Activated CD4-positive, alpha-beta T cell treated with anti-CD3 and anti-CD28 coated beads for 1 hour (primary cell): Measurements from ENCODE around the gene QPRT.
"Not testable (repeated sequence)": the region's sequence is repeated elsewhere in the genome, so short reads cannot be mapped to it uniquely, and the experiment has no call there.

Experiments used
- DNase-seq: peaks from one replicate; pipeline ENCODE4 v3.0.0-alpha.2; 2020

QPRT gene

DNA sequence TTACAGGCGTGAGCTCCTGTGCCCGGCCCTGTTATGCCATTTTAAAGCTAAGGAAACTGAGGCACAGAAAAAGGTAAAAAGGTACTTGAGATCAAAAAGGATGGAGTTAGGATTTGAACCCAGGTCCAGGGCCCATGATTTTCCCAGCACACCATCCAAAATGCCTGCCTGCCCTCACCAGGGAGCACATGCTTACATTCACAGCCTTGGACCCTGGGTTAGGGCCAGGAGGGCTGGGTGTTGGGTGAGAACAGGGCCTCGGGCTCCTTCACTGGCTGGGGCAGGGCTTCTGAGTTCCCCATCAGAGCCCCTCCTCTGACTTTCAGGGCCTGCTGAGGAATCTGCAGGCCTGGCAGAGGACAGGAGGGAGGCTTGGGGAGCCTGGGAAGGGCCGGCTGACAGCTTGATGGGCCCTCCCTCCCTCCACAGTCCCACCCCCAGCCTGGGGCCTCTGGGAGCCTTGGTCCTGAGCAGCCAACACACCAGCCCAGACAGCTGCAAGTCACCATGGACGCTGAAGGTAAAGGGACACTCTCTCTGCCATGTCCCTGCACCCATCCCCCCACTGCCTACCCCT, at the start of gene QPRT:
QPRT (plus strand) TSS at position 490 of the 577 bp plus-strand sequence; CDS start at position 508, 18 bp downstream.
- DNase-seq, result no peak

DNA sequence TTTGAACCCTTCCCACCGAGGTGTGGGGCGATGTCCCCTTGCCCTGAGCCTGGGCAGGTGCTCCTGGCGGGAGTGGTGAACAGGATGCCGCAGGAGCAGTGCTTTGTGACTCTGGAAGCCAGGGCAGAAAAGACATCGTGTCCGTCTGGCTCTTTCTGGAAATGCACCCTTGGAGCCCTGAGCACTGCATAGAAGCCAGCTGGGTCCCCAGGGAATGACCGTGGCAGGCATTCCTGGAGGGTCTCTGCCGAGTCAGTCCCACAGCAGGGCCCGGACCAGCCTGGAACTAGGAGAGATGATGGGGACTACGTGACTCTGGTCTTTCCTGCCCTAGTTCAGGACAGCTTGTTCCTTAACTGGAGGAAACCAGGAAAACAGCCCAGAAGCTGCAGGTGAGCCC, 49.7 kb upstream of the QPRT start:
- DNase-seq, result not testable (repeated sequence)

DNA sequence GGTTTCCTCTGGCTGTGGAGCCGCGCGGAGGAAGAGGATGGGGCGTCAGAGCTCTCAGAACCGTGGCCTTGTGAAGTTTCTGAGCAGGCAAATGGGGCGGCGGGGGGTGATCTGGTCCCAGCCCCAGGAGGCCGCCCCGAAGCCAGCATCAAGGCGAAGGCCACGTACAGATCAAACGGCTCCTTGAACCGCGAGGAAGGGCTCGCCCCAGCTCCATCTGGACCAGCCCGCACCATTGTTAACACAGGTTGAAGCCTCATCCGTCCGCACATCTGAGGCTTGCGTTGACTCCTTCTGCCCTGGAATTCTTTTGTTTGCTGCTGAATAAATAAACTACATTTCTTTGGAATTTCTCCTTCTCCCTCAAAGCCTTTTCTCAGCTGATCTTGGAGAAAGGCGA, 47.3 kb upstream of the QPRT start:
- DNase-seq, result not testable (repeated sequence)

DNA sequence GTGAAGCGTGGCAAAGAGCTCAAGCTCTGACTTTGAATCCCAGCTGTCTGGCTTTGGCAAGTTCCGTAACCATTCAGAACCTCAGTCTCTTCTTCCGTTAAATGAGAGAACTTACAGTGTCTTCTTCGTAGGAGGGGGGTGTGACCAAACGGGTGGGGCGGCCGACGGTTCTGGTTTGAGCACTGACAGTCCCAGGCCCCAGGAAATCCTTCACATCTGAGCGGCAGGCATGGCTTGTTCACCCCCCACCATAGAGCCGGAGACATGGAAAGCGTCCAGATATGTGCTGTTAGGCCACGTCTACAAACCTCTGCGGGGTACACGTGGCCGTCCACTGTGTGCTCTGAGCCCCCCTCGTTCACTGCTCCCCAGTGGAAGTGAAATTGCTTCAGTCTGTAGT, 43.1 kb upstream of the QPRT start:
- not testable (repeated sequence) for DNase-seq

DNA sequence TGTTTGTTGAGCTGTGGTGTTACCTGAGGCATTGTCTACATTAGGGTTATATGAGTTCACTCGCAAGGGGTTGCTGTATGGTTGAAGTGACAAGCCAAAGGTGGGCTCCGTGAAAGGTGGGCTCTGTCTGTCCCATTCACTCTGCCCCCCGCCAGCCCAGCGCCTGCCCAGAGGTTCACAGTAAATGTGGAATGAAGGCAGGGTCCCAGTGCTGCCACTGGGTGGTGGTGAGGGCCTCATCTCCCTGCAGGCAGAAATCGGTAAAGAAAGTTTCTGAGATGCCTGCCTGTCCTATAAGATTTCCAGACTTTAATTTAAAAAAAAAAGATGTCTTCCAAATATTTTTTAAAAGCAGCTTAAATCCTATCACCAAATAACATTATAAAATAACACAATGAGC, 42.6 kb upstream of the QPRT start:
- not testable (repeated sequence) for DNase-seq

DNA sequence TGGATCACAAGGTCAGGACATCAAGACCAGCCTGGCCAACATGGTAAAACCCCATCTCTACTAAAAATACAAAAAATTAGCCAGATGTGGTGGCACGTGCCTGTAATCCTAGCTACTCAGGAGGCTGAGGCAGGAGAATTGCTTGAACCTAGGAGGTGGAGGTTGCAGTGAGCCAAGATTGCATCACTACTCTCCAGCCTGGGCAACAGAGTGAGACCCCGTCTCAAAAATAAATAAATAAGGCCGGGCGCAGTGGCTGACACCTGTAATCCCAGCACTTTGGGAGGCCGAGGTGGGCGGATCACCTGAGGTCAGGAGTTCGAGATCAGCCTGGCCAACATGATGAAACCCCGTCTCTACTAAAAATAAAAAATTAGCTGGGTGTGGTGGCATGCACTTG, 40.2 kb upstream of the QPRT start:
- DNase-seq, result not testable (repeated sequence)

DNA sequence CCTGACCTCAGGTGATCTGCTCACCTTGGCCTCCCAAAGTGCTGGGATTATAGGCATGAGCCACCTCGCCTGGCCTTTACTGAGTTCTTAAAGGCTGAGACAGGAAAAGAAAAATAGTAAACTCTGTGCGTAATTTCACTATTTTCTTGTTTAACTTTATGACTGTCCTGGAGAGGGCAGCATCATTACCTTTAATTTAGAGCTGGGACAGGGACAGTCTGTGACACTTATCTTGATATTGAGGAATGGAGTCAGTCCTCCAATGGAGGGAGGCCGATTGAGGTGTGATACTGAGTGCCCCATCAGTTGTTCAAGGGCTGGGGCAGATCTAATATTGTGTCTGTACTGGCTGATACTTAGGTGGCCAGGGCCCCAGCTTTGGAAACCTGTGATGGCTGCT, 37.4 kb upstream of the QPRT start:
- DNase-seq, result no peak

DNA sequence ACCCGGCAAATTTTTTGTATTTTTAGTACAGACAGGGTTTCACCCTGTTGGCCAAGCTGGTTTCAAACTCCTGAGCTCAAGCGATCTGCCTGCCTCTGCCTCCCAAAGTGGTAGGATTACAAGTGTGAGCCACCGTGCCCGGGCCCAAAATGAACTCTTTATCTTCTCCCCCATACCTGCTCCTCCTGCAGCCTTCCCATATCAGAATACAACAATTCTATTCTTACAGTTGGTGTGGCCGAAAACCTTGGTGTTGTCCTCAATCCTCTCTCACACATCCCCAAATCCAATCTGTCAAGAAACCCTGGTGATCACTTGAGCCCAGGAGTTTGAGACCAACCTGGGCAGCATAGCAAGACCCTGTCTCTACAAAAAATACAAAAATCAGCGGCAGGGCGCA, 35.4 kb upstream of the QPRT start:
- DNase-seq, result no peak

DNA sequence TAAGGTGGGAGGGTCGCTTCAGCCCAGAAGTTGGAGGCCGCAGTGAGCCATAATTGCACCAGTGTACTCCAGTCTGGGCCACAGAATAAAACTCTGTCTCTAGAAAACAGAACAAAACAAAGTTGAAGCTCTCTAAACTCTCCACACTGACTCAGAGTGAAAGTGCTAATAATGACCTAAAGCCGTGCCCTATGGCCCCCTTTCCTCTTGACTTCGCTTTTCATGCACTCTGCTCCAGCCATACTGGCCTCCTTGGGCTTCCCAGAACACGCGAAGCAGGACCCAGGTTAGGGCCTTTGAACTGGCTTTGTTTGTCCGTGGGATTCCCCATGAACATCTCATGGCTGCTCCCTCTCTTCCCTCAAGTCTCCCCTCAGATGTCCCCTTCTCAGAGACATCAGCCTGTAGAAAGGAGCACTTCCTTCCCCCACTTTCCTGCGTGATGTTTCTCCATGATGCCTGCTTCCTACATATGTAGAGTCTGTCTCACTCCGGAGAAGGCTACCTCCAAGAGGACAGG, 34.6 kb upstream of the QPRT start:
- no peak for DNase-seq

DNA sequence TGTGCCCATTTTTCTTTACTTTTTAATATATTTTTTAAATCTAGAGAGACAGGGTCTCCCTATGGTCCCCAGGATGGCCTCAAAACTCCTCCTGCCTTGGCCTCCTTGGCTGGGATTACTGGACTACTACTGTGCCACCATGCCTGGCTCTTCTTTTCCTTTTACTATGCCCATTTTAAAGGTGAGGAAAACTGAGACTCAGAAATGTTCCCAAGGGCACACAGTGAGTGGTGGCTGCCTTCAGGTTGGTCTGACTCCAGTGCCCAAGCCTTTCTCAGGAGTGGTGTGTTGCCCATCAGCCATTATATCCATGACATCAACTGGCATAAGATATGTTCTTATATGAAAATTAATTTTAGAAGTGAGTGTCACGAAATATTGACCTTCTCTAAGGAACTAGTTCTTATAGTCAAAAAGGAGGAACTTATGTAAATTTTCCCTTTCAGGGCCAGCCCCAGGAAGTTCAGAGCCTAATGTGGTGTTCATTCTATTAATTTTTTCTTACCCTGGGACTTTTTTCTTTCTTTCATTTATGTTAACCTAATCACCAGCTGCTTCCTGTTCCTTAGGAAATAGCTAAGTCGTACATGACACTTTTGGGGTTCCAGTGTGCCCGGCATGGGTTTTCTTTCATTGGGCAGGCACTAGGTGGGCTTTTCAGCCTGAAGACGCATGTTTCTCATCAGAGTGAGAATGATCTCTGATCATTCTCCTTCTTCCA, 33.8 kb upstream of the QPRT start:
- DNase-seq, result no peak

DNA sequence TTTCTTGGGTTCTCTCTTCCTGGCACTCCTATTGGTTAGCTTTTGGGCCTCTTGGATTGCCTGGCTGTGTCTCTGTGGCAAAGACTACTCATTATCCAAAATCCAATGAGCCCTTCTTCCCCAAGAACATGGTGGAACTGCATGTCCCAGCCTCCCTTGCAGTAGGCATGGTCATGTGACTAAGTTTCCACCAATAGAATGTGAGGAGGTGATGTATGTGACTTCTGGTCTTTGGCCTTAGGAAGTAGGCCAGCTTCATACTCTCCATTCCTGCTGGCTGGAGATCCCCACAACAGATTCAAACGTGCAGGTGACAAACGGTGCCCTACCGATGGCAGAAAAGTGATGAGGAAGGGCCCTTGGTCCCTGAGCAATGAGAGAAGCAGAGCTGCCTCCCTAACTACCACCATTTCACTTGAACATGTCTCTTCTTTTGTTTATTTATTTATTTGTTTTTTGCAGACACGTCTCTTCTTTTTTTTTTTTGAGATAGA, 33.2 kb upstream of the QPRT start:
- no peak for DNase-seq

DNA sequence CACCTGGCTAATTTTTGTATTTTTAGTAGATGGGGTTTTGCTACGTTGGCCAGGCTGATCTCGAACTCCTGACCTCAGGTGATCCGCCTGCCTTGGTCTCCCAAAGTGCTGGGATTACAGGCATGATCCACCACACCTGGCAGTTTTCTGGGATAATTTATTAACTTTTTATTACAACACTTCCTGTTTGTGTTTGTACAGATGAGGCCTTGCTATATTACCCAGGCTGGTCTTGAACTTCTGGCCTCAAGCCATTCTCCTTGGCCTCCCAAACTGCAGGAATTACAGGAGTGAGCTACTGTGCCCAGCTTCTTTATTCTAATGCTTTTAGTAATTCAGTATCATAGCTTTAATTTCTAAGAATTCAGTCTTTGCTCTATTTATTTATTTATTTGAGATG, 32.0 kb upstream of the QPRT start:
- DNase-seq, result no peak

DNA sequence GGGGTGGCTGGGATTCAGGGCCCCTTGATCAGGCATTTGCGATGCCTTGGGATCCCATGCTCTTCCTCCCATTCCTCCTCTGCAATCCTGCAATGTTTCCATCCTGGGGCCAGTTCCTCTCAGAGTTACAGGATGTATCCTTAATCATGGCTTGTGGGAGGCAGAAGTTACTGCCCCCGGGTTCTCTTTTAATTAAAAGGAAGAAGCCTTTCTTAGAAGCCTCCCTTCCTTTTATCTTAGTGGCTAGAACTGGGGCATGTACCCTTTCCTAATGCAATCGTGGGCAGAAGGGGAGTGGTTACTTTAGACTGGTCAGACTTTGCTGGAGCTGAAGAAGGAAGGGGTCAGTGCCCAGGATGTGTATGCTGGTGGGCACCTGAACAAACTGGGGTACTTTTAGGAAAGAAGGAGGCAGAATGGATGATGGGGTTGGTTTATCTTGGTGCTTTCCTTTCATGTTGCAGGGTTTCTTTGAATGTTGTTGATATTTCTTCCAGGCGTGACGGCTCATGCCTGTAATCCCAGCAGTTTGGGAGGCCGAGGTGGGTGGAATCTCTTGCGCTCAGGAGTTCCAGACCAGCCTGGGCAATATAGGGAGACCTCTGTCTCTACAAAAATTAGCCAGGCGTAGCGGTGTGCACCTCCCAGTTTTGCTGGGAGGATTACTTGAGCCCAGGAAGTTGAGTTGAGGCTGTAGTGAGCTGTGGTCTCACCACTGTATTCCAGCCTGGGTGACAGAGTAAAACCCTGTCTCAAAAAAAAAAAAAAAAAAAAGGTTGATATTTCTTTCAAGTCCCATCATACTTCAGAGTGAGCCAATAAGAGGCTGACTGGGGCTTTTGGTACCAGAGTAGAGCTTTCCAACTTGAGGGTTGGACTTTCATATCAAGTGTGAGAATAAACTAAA, 29.1 kb upstream of the QPRT start:
- DNase-seq, result no peak

DNA sequence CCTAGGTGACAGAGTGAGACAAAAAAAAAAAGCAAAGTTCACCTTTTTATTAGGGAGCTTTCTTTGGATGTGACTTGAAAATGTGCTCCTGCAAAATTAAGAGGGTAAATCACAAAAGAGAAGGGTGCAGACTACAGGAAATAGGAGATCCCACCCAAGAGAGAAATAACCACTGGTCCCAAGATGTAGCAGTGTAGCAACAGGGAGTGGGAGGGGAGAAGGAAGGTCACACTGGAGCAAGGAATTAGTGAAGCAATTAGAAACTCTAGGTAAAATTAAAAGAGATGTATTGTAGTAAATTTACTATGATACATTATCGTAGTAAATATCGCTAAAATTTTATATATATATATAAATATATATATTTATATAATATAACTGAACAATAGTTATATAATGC, 28.2 kb upstream of the QPRT start:
- no peak for DNase-seq

DNA sequence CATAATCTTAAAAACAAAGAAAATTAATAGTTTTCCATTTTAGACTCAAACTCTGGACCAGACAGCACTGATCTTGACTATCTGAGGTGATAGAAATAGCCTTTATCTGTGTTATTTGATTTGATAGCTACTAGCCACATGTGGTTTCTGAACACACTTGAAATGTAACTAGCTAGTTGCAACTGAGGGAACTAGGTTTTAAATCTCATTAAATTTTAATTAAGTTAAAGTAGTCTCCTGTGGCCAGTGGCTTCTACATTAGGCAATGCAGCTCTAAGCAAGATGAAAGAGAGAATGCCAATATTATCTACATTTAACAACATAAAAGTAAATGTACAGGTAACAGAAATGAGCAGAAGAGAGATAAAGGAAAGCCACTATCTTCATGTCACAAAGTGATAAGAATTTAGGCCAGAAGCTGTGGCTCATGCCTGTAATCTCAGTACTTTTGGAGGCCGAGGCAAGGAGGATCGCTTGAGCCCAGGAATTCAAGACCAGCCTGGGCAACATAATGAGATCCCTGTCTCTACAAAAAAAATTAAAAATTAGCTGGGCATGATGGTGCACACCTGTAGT, 27.1 kb upstream of the QPRT start:
- DNase-seq, result no peak

DNA sequence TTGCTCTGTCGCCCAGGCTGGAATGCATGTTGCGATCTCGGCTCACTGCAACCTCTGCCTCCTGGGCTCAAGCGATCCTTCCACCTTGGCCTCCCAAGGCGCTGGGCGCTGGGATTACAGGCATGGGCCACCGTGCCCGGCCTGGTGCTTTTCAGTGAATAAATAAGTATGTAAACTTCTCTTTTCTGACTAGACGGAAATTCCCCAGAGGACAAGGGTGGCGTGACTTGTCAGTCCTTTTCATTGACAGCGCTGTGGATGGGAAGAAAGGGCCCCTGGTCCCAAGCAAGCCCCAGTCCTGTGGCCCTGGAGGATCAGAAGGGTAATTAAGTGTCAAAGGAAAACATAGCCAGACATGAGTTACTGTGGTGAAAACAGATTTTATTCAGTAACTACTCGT, 25.5 kb upstream of the QPRT start:
- DNase-seq, result no peak

DNA sequence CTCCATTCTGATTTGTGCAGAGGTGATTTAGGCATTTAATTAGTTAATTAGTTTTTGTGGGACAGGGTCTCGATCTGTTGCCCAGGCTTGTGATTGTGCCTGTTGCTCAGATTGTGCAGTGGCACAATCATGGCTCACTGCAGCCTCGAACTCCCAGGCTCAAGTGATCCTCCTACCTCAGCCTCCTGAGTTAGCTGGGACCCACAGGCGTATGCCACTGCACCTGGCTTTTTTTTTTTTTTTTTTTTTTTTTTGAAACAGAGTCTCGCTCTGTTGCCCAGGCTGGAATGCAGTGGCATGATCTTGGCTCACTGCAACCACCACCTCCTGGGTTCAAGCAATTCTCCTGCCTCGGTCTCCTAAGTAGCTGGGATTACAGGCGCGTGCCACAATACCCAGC, 25.1 kb upstream of the QPRT start:
- DNase-seq, result not testable (repeated sequence)

DNA sequence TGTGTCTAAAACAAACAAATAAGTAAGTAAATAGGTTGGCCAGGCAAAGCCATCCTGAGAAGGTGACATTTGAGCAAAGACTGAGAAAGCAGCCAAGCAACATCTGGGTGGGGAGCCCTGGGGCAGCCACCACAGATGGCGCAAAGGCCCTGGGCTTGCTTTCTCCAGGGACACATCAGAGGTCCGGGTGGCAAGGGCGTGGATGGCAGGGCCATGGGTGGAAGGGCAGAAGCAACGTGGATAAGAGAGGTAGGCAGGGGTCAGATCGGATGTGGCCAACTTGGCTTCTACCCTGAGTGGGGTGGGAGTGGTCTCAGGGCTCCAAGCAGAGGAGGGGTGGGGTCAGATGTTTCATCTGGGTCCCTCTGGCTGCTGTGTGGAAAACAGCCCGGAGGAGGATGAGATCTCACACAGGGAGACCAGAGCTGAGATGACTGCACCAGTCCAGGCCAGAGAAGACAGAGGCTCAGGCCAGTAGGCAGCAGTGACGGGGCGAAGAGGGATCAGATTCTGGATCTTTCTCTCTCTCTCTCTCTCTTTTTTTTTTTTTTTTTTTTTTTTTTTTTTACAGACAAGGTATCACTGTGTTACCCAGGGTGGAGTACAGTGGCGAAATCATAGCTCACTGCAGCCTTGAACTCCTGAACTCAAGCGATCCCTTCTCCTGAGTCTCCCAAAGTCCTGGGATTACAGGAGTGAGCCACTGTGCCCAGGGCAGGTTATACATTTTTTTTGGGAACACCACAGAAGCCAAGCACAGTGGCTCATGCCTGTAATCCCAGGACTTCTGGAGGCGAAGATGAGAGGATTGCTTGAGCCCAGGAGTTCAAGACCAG, 22.1 kb upstream of the QPRT start:
- no peak for DNase-seq

DNA sequence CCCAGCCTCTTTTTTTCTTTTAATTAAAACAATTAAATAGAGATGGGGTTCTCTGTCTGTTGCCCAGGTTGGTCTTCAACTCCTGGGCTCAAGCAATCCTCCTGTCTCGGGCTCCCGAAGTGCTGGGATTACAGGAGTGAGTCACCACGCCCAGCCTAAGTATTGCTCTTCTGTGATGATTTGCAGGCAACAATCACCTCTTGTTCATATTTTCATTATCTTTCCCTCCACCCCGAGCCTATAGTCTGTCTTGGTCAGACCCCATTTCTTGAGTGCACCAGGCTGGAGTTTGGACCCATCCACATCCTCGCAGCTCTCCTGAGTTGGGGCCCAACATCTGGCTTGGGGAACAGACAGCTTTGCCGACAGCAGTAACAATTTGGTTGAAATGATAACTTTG, 20.3 kb upstream of the QPRT start:
- DNase-seq, result no peak

DNA sequence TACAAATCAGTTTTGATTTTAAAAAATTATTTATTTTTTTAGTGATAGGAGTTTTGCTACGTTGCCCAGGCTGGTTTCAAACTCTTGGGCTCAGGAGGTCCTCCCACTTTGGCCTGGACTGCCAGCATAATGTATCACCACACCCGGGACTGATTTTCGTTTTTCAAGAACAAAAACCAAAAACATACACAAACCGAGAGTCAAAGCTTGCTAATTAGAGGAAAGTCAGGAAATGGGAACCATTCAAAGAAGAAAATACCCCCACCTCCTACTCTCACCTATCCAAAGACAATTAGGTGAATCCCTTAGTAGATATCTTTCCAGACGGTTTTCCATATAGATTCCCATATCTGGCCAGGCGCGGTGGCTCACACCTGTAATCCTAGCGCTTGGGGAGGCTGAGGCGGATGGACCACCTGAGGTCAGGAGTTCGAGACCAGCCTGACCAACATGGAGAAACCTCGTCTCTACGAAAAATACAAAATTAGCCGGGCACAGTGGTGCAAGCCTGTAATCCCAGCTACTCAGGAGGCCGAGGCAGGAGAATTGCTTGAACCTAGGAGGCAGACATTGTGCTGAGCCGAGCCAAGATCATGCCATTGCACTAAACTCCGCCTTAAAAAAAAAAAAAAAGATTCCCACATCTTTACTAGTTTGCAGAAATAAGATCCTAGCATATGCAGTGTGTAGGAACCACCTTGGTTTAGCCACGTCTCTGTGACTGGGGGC, 16.8 kb upstream of the QPRT start:
- no peak for DNase-seq

DNA sequence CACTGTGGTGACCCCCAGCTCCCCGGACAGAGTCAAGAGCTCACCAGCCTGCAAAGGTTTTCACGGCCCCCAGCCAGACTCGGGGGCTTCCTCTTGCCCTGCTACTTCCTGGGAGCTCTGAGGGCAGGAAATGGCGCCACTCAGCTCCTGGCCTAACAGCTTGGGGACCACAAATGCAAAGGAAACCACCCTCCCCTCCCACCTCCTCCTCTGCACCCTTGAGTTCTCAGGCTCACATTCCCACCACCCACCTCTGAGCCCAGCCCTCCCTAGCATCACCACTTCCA, 16.3 kb upstream of the QPRT start:
- no peak for DNase-seq
